GM18951 (cell line): ENCODE results near the gene BLZF1.
"Not testable (repeated sequence)": the region's sequence is repeated elsewhere in the genome, so short reads cannot be mapped to it uniquely, and the experiment has no call there.

Experiments used
- POLR2A ChIP-seq: IDR thresholded peaks from 4 replicates; pipeline ENCODE4 v1.6.1; 2011; ENCODE audit warnings: mild to moderate bottlenecking; ENCODE audit not compliant: insufficient read length, insufficient read depth; ENCODE audit errors: extremely low read depth
- in situ Hi-C: fragments of 300-500 bp; cut with MboI; formaldehyde crosslinking; loops from one replicate; pipeline ENCODE4 v1.12.0; 2022; ENCODE audit warnings: low sequenced_read_pairs, mixed read lengths, inconsistent platforms; ENCODE audit not compliant: unreplicated experiment

The BLZF1 gene

DNA sequence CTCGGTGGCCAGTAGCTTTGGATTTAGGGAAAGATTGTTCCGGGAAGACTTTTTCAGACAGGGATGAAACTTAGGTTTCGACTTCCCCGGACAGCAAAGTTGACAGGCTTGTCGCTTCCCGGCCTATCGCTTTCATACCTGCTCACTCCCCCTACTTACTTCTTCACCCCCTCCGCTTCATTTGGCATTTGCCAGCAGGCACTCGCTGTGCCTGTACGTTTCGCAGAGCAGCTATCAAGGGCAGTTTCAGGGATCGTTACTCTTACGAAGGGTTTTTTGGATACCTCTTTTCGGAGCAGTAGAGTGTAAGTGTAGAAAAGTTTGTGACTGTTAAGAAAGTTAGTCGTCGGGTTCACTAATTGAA is 393 bp downstream of the BLZF1 start:
- peak; percentile 33 for TF ChIP-seq POLR2A
- in situ Hi-C loops, result no loop called here

DNA sequence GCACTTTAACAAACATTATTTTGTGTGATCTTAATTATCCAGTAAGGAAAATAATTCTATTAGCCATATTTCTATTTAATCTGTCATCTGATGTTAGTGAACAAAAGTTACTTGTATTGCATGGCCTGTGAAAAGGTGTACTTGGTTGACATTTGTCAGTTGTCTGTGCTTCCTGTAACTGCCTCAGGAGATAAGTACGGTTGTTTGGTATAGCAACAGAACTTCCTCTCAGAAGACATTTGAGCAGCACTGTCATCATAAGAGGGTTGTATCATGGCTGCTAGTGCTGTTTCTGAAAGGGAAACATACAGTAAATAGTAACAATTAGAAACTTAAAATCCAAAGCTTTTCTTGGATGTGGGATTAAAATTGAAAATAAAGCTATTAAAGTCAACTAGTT is 3.4 kb downstream of the BLZF1 start:
- no peak for TF ChIP-seq POLR2A
- in situ Hi-C loops, result no loop called here

DNA sequence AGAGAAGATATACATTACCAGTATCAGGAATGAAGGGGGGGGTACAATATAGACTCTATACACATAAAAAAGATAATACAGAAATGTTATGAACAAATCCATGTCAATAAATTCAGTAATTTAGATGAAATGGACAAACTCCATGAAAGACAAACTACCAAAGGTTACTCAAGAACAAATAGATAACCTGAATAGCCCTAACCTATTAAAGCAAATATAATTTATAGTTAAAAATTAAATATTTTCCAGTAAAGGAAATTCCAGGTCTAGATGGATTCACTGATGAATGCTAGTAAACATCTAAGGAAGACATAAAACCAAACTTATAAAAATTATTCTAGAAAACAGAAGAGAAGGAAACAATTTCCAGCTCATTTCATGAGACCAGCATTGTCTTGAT is 13.2 kb downstream of the BLZF1 start:
- no peak for TF ChIP-seq POLR2A
- in situ Hi-C loops, result no loop called here

DNA sequence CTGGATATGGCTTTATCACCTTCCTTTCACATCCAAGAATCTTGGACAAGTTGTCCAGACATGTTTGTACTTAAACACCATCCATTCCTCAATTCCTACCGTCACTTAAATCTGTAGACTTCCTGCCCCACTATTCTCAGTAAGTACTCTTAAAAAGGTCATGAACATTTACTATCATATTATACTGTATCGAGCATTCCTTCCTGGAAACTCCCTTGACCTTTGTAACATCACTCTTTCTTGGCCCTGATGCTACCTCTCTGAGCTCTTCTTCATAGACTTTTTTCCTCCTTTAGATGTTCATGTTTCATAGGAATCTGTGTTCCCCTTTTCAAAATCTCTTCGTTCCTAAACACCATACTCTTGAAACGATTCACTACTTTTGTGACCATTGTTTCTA is 15.5 kb downstream of the BLZF1 start:
- no peak for TF ChIP-seq POLR2A
- in situ Hi-C loops, result no loop called here

DNA sequence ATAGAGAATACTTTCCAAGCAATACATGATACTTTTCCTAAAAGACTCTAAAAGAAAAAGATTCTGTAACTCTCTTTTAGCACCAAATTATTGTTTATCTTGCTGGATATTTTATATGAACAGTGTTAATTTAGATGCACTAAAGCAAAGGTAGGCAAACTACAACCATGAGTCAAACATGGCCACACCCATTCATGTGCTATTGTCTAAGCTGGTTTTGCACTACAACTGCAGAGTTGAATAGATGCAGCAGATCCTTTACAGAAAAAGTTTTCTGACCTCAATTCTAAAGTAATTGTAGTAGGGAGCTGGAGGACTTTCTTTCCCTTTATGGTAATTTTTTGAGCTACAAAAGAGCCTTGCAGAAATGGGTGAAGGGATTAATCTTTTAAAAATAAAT is 19.4 kb downstream of the BLZF1 start:
- in situ Hi-C loops, result no loop called here
- TF ChIP-seq POLR2A, result no peak

DNA sequence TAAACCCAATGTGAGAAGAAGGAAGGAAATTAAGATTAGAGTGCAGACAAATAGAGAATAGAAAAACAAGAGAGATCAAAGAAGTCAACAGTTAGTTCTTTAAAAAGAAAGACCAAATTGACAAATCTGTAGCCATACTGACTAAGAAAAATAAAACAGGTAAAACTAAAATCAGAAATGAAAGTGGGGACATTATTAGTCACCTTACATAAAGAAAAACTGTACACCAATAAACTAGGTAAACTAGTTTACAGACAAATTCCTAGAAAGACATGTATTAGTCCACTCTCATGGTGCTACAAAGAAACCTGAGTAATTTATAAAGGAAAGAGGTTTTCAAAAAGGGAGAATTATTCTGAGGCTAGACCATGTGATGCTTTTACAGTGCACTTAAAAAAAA is 22.3 kb downstream of the BLZF1 start:
- in situ Hi-C loops, result no loop called here
- no peak for TF ChIP-seq POLR2A

DNA sequence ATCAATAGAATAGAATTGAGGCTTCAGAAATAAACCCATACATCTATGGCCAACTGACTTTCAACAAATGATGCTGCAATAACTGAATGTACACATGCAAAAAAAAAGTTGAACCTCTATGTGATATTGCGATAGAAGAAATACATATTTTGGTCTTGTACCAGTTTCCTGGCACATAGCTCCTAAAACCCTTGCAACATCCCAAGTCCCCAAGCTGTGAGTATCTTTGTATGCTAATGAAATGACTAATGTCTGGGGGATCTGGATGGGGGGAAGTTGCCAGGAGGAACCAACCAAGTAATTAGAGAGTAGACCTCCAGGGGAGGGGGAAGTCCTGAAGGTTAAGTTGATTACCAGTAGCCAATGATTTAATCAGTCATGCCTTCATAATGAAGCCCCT is 24.4 kb downstream of the BLZF1 start:
- in situ Hi-C loops, result no loop called here

DNA sequence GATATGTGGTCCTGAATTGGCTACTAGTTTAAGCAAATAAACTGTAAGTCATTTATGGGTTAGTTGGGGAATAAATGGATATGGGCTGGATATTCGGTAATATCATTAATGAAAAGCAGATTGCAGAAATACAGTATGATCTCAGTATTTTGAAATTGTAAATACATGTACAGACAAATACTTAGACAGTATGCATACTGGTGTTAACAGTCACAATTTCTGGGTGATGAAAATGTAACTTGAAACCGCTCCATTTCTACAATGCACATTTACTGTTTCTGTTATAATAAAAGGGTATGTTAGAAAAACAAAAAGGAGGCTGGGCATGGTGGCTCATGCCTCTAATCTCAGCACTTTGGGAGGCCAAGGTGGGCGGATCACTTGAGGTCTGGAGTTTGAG is 28.0 kb downstream of the BLZF1 start:
- no peak for TF ChIP-seq POLR2A
- in situ Hi-C loops, result no loop called here

More for the DNA sequence above, 24.4 kb downstream of the BLZF1 start:
- TF ChIP-seq POLR2A, result no peak

DNA sequence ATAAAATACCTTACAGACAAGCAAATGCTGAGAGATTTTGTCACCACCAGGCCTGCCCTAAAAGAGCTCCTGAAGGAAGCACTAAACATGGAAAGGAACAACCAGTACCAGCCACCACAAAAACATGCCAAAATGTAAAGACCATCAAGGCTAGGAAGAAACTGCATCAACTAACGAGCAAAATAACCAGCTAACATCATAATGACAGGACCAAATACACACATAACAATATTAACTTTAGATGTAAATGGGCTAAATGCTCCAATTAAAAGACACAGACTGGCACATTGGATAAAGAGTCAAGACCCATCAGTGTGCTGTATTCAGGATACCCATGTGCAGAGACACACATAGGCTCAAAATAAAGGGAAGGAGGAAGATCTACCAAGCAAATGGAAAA is 34.6 kb downstream of the BLZF1 start:
- in situ Hi-C loops, result not testable (repeated sequence)

DNA sequence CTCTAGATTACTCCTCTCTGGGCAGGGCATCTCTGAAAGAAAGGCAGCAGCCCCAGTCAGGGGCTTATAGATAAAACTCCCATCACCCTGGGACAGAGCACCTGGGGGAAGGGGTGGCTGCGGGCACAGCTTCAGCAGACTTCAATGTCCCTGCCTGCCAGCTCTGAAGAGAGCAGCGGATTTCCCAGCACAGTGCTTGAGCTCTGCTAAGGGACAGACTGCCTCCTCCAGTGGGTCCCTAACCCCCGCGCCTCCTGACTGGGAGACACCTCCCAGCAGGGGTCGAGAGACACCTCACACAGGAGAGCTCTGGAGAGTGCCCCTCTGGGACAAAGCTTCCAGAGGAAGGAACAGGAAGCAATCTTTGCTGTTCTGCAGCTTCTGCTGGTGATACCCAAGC is 40.3 kb downstream of the BLZF1 start:
- in situ Hi-C loops, result not testable (repeated sequence)

DNA sequence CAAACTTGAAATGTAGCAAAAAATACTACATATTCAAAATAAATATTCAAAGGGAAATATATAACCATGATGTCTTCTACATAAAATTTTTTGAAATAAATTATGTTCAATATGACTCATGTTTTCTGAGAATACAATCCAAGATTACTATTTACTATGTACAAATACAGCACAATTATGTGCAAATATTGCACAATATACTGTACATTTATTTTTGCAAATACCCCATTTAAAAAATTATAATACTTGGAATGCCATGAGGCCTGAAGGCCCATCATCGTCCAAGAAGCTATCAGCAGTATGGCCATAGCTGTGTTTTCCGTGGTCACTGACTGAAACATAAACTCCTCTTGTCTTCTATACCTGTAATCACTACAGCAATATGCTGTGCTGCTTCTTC is 47.0 kb downstream of the BLZF1 start:
- in situ Hi-C loops, result no loop called here
- no peak for TF ChIP-seq POLR2A

DNA sequence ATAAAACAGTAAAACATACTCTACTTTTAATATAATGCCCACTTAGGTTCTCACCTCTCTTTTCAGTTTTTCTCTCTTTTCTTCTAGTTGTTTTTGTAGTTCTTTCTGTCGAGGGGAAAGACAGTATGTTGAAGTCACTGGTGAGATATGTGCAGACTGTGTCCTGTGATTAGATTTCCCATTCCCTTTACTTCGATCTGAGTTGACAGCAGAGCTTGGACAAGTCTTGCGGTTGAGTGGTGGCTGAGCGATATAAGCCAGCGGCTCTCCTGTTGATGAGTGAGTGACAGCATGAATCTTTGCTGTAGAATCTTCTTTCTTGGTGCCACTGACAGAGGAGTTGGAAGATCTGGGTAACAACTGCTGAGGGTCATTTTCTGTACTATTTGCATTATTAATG is 53.3 kb downstream of the BLZF1 start:
- TF ChIP-seq POLR2A, result no peak
- in situ Hi-C loops, result no loop called here

DNA sequence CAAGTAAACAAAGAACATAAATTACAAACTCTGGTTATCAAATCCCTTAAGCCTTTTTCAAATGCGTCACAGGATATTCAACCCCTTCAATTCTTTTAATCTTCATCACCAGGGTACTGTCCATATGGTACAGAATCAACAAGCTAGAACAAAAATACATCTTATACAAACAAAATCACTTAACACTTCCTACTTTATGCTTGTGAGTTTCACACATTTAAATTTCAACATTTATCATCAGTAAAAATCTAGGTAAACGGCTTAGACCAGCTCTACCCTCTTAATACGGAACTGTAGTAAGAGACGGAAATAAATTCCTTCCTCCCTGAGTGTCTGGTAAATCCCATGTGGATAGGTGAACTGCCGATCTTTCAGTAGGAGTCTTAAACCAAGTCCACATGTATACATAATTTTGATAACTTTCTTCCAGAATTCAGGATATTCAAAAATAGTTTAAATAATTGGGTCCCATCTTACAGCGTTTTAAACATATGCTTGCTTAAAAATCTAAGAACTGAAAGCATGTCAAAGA is 58.2 kb downstream of the BLZF1 start:
- in situ Hi-C loops, result no loop called here
- no peak for TF ChIP-seq POLR2A

DNA sequence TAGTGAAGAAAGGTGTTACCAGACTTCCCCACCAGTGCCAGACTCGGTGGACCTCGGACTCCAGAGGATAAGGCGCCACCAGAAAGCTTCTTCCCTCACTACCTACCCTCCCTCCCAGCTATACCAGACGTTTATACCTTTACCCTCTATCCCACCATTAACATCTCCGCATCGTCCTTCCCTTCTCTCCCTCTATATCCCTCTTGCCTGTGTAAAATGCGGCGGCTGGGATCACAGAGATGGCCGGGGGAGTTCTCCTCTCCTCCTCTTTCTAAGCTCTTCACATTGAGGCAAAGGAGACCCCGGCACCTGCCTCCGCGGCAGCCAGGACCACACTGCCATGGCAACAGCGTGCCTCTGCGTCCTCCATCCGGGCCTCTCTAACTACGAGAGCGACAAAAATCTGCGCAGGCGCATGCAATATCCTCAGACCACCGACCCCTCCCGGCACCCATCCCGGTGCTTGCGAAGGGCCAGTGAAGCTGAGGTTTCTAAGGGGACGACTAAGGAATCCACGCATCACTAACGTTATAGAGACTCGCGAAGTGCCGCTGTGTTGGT is 59.2 kb downstream of the BLZF1 start, which contains the start of gene CCDC181:
TSS of gene CCDC181 (minus strand) at position 394 of the 561 bp plus-strand sequence. CDS start 2,547 bp downstream, outside the sequence.
- in situ Hi-C loops, result no loop called here
- no peak for TF ChIP-seq POLR2A
